Stomach (tissue), 4 donors: ENCODE results near the gene MYL2.

ENCODE experiments used
- EP300 ChIP-seq: sonication (generic); formaldehyde crosslinking; IDR thresholded peaks from one replicate; pipeline ENCODE4 v1.6.1; 2017; ENCODE audit warnings: antibody characterized with exemption
- TF ChIP-seq, protein P1 (sequence below), 7 experiments: fragments of 450-650 bp in 4 of 7; fragments of 200-600 bp in 3 of 7; sonication (generic) in 3 of 7; IDR thresholded peaks; one replicate each; pipeline ENCODE4 v1.5.1; 2016 to 2019; ENCODE audit warnings: antibody characterized with exemption in 7 of 7, control low read depth in 2 of 7, mild to moderate bottlenecking in 1 of 7

- TF ChIP-seq, protein P1, sequence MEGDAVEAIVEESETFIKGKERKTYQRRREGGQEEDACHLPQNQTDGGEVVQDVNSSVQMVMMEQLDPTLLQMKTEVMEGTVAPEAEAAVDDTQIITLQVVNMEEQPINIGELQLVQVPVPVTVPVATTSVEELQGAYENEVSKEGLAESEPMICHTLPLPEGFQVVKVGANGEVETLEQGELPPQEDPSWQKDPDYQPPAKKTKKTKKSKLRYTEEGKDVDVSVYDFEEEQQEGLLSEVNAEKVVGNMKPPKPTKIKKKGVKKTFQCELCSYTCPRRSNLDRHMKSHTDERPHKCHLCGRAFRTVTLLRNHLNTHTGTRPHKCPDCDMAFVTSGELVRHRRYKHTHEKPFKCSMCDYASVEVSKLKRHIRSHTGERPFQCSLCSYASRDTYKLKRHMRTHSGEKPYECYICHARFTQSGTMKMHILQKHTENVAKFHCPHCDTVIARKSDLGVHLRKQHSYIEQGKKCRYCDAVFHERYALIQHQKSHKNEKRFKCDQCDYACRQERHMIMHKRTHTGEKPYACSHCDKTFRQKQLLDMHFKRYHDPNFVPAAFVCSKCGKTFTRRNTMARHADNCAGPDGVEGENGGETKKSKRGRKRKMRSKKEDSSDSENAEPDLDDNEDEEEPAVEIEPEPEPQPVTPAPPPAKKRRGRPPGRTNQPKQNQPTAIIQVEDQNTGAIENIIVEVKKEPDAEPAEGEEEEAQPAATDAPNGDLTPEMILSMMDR (IDR thresholded peaks at IDR 0.05), result no peak
- TF ChIP-seq EP300, result no peak
Observed at GRCh38 chr12:110960795-110961194, 40.4 kb upstream of the MYL2 start.
